ENCODE measurements around the gene PREX1. TPM values are rescaled to one million over a fixed set of nuclear protein-coding genes. Genes with fewer than 3 reads are reported as not detected.

The PREX1 gene
- total RNA-seq, 1 donor from 2014 or later: 17.7 TPM

DNA sequence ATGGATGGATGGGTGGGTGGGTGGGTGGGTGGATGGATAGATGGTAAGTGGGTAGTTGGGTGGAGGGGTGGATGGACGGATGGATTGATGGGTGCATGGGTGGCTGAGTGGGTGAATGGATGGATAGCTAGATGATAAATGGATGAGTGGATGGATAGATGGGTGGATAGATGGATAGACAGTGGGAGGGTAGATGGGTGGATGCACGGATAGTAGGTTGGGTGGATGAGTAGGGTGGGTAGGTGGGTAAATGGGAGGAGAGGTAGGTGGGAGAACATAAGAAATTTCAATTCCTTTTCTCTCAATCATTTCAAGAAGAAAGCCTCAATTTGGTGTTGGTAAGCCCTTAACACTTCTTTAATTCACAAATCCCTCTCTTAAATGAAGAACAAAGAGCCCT, 186.9 kb downstream of the PREX1 start:
- Histone ChIP-seq H3K4me3 (no peak overlapping the region), H3K36me3 (peaks cover 0 to 3% of the 10 kb centered on the region in 2 donors), H3K27ac (no peak overlapping the region), H3K4me1 (no peaks in the 10 kb centered on the region), H3K27me3 (no peaks in the 10 kb centered on the region), H3K9me3 (no peaks in the 10 kb centered on the region)
- TF ChIP-seq POLR2AphosphoS5 (IDR thresholded peaks at IDR 0.05; ENCODE audit: insufficient read depth in 1 of 2, low read depth in 1 of 2): no peak
- no peak for TF ChIP-seq POLR2A (IDR thresholded peaks at IDR 0.05)
- TF ChIP-seq CTCF (IDR thresholded peaks at IDR 0.05): no peak
- DNase-seq (ENCODE audit: extremely low spot score in 2 of 2): no peak
- intact Hi-C loops (cut with DNase I): no loop called here

DNA sequence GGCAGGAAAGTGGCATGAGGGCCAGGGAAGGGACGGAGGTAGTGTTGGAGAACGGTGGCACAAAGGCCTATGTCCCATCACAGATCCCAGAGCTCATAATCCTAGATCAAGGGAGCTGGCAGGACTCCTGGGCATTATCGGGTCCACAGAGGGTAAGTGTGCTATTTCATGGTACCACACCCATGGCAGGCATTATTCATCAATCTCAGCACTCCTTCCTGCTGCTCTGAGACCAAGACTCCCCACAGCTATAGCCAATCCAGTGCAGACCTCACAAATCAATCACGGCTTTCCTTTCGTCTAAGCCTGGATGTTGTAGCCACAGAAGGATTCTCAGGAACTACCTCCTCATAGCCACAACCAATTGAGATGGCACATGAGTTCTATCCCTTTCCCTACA, 187.9 kb downstream of the PREX1 start:
- intact Hi-C loops (cut with DNase I): no loop called here
- H3K36me3 ChIP-seq: no peaks in the 10 kb centered on the region
- no peak overlapping the region for H3K27ac ChIP-seq
- DNase-seq (ENCODE audit: extremely low spot score in 2 of 2): no peak
- H3K4me1 ChIP-seq: no peaks in the 10 kb centered on the region
- no peaks in the 10 kb centered on the region for H3K9me3 ChIP-seq
- no peak overlapping the region for H3K4me3 ChIP-seq
- TF ChIP-seq POLR2AphosphoS5 (IDR thresholded peaks at IDR 0.05; ENCODE audit: insufficient read depth in 1 of 2, low read depth in 1 of 2): no peak
- TF ChIP-seq CTCF (IDR thresholded peaks at IDR 0.05): no peak
- no peak for TF ChIP-seq POLR2A (IDR thresholded peaks at IDR 0.05)
- H3K27me3 ChIP-seq: no peaks in the 10 kb centered on the region

GRCh38 chr20:48638546-48638945, 189.3 kb downstream of the PREX1 start:
- intact Hi-C loops (cut with DNase I): no loop called here
- no peaks in the 10 kb centered on the region for H3K4me1 ChIP-seq
- H3K27me3 ChIP-seq: no peaks in the 10 kb centered on the region
- H3K36me3 ChIP-seq: no peaks in the 10 kb centered on the region
- no peak for DNase-seq (ENCODE audit: extremely low spot score in 2 of 2)
- no peaks in the 10 kb centered on the region for H3K9me3 ChIP-seq
- H3K27ac ChIP-seq: no peak overlapping the region
- no peak overlapping the region for H3K4me3 ChIP-seq
- TF ChIP-seq POLR2AphosphoS5 (IDR thresholded peaks at IDR 0.05; ENCODE audit: insufficient read depth in 1 of 2, low read depth in 1 of 2): no peak
- TF ChIP-seq POLR2A (IDR thresholded peaks at IDR 0.05): no peak
- TF ChIP-seq CTCF (IDR thresholded peaks at IDR 0.05): no peak

GRCh38 chr20:48637461-48637860, 190.3 kb downstream of the PREX1 start:
- intact Hi-C loops (cut with DNase I): no loop called here
- TF ChIP-seq CTCF (IDR thresholded peaks at IDR 0.05) (no peak), POLR2A (IDR thresholded peaks at IDR 0.05) (no peak), POLR2AphosphoS5 (IDR thresholded peaks at IDR 0.05; ENCODE audit: insufficient read depth in 1 of 2, low read depth in 1 of 2) (no peak)
- H3K36me3 ChIP-seq: no peaks in the 10 kb centered on the region

DNA sequence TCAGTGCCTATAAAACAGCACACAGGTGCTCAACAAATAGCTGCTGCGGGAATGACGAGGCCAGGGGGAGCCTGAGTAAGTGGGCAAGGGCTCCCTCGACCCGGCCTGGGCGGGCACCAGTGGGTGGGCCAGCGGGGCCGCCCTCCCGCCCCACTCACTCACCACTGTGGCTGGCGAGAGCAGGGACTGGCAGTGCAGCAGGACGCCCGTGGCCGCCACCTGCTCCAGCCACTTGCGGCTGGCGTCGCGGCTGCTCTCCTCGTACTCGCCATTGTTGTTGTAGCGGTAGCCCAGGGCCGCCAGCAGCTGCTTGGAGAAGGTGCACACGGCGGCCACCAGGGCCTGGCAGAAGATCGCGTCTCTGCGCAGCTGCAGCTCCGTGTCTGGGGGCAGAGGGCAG, 191.5 kb downstream of the PREX1 start:
- H3K4me3 ChIP-seq: no peak overlapping the region

More at GRCh38 chr20:48637461-48637860, 190.3 kb downstream of the PREX1 start:
- no peaks in the 10 kb centered on the region for H3K27me3 ChIP-seq
- H3K9me3 ChIP-seq: no peaks in the 10 kb centered on the region
- no peak overlapping the region for H3K4me3 ChIP-seq
- DNase-seq (ENCODE audit: extremely low spot score in 2 of 2): no peak
- no peak overlapping the region for H3K27ac ChIP-seq
- no peaks in the 10 kb centered on the region for H3K4me1 ChIP-seq

More for the DNA sequence above, 191.5 kb downstream of the PREX1 start:
- no peaks in the 10 kb centered on the region for H3K27me3 ChIP-seq
- no peaks in the 10 kb centered on the region for H3K9me3 ChIP-seq
- no peak for TF ChIP-seq POLR2AphosphoS5 (IDR thresholded peaks at IDR 0.05; ENCODE audit: insufficient read depth in 1 of 2, low read depth in 1 of 2)
- no peak for TF ChIP-seq POLR2A (IDR thresholded peaks at IDR 0.05)
- H3K27ac ChIP-seq: no peak overlapping the region
- no peak for DNase-seq (ENCODE audit: extremely low spot score in 2 of 2)
- H3K36me3 ChIP-seq: peaks cover 0 to 8% of the 10 kb centered on the region in 2 donors
- intact Hi-C loops (cut with DNase I): no loop called here
- H3K4me1 ChIP-seq: no peaks in the 10 kb centered on the region

All from vagina (tissue), 2 donors.